ENCODE measurements around the gene NOTCH1.

Gene NOTCH1

GRCh38 chr9:136517012-136517743, 28.7 kb downstream of the NOTCH1 start:
- no peak for DNase-seq (ENCODE audit: low read depth, low spot score)

- DNase-seq (ENCODE audit: low read depth, low spot score) = no peak
Measured at GRCh38 chr9:136516191-136516654, 29.6 kb downstream of the NOTCH1 start.

GRCh38 chr9:136515276-136515675, 30.6 kb downstream of the NOTCH1 start:
- no peak for DNase-seq (ENCODE audit: low read depth, low spot score)

GRCh38 chr9:136514022-136514714, 31.7 kb downstream of the NOTCH1 start:
- DNase-seq (ENCODE audit: low read depth, low spot score) = no peak

- no peak for DNase-seq (ENCODE audit: low read depth, low spot score)
Measured at GRCh38 chr9:136513191-136513590, 32.7 kb downstream of the NOTCH1 start.

GRCh38 chr9:136512651-136513071, 33.2 kb downstream of the NOTCH1 start:
- DNase-seq (ENCODE audit: low read depth, low spot score) = no peak

- no peak for DNase-seq (ENCODE audit: low read depth, low spot score)
Measured at GRCh38 chr9:136511670-136512592, 33.9 kb downstream of the NOTCH1 start.

- DNase-seq (ENCODE audit: low read depth, low spot score) = no peak
Measured at GRCh38 chr9:136511144-136511669, 34.6 kb downstream of the NOTCH1 start.

GRCh38 chr9:136510561-136510960, 35.3 kb downstream of the NOTCH1 start:
- no peak for DNase-seq (ENCODE audit: low read depth, low spot score)

GRCh38 chr9:136509549-136509948, 36.3 kb downstream of the NOTCH1 start:
- DNase-seq (ENCODE audit: low read depth, low spot score) = no peak

- DNase-seq (ENCODE audit: low read depth, low spot score) = no peak
Measured at GRCh38 chr9:136508729-136509500, 36.9 kb downstream of the NOTCH1 start.

- no peak for DNase-seq (ENCODE audit: low read depth, low spot score)
Measured at GRCh38 chr9:136507992-136508375, 37.9 kb downstream of the NOTCH1 start.

- no peak for DNase-seq (ENCODE audit: low read depth, low spot score)
Measured at GRCh38 chr9:136507221-136507991, 38.4 kb downstream of the NOTCH1 start.

- no peak for DNase-seq (ENCODE audit: low read depth, low spot score)
Measured at GRCh38 chr9:136506425-136506824, 39.4 kb downstream of the NOTCH1 start.

GRCh38 chr9:136505406-136506403, 40.1 kb downstream of the NOTCH1 start:
- no peak for DNase-seq (ENCODE audit: low read depth, low spot score)

GRCh38 chr9:136504512-136505348, 41.1 kb downstream of the NOTCH1 start:
- DNase-seq (ENCODE audit: low read depth, low spot score) = no peak

GRCh38 chr9:136502940-136503550, 42.8 kb downstream of the NOTCH1 start:
- no peak for DNase-seq (ENCODE audit: low read depth, low spot score)

- DNase-seq (ENCODE audit: low read depth, low spot score) = no peak
Measured at GRCh38 chr9:136502196-136502595, 43.7 kb downstream of the NOTCH1 start.
